ENCODE measurements around the gene ARHGAP45.
A peak's percentile ranks its signal among the peaks of the same experiment; 100 is the strongest.

ARHGAP45 gene

GRCh38 chr19:1076046-1076386 lies 9.0 kb downstream of the ARHGAP45 start:
- in situ Hi-C loops (cut with MboI; ENCODE audit: low pct_unique_long_range_greater_than_20kb, low sequenced_read_pairs, unreplicated experiment): no loop called here
- TF ChIP-seq CTCF (IDR thresholded peaks at IDR 0.05; ENCODE audit: extremely low read depth, insufficient read depth, missing control alignments): no peak
- no peak for DNase-seq (ENCODE audit: low spot score)

GRCh38 chr19:1076951-1077350 lies 10.0 kb downstream of the ARHGAP45 start:
- peak; percentile 95 for DNase-seq (ENCODE audit: low spot score)
- in situ Hi-C loops (cut with MboI; ENCODE audit: low pct_unique_long_range_greater_than_20kb, low sequenced_read_pairs, unreplicated experiment): no loop called here
- no peak for TF ChIP-seq CTCF (IDR thresholded peaks at IDR 0.05; ENCODE audit: extremely low read depth, insufficient read depth, missing control alignments)

GRCh38 chr19:1079566-1080111 lies 12.7 kb downstream of the ARHGAP45 start:
- in situ Hi-C loops (cut with MboI; ENCODE audit: low pct_unique_long_range_greater_than_20kb, low sequenced_read_pairs, unreplicated experiment): no loop called here
- DNase-seq (ENCODE audit: low spot score): no peak
- TF ChIP-seq CTCF (IDR thresholded peaks at IDR 0.05; ENCODE audit: extremely low read depth, insufficient read depth, missing control alignments): no peak

- in situ Hi-C loops (cut with MboI; ENCODE audit: low pct_unique_long_range_greater_than_20kb, low sequenced_read_pairs, unreplicated experiment): no loop called here
- no peak for TF ChIP-seq CTCF (IDR thresholded peaks at IDR 0.05; ENCODE audit: extremely low read depth, insufficient read depth, missing control alignments)
- no peak for DNase-seq (ENCODE audit: low spot score)
Measured at GRCh38 chr19:1080360-1081161, 13.6 kb downstream of the ARHGAP45 start.

GRCh38 chr19:1081301-1082164 lies 14.6 kb downstream of the ARHGAP45 start:
- TF ChIP-seq CTCF (IDR thresholded peaks at IDR 0.05; ENCODE audit: extremely low read depth, insufficient read depth, missing control alignments): no peak
- no peak for DNase-seq (ENCODE audit: low spot score)
- in situ Hi-C loops (cut with MboI; ENCODE audit: low pct_unique_long_range_greater_than_20kb, low sequenced_read_pairs, unreplicated experiment): no loop called here

GRCh38 chr19:1082165-1082927 lies 15.4 kb downstream of the ARHGAP45 start:
- peak; percentile 79 for DNase-seq (ENCODE audit: low spot score)
- in situ Hi-C loops (cut with MboI; ENCODE audit: low pct_unique_long_range_greater_than_20kb, low sequenced_read_pairs, unreplicated experiment): no loop called here
- no peak for TF ChIP-seq CTCF (IDR thresholded peaks at IDR 0.05; ENCODE audit: extremely low read depth, insufficient read depth, missing control alignments)
